GM12865 (cell line): Measurements from ENCODE around the gene DGCR6L.

Experiments
- DNase-seq: peaks from one replicate; pipeline ENCODE4 v3.0.0; 2010; ENCODE audit warnings: low read depth
- H3K4me3 ChIP-seq: 2 replicates; pipeline ENCODE4 v1.5.1; 2011; ENCODE audit warnings: mild to moderate bottlenecking, low read depth, low read length, control low read depth
- CTCF ChIP-seq: IDR thresholded peaks from 2 replicates; pipeline ENCODE4 v1.5.1; 2011; ENCODE audit warnings: low read length, control low read depth, low read depth, inconsistent platforms; ENCODE audit not compliant: insufficient read depth; ENCODE audit errors: missing control alignments

Gene DGCR6L

DNA sequence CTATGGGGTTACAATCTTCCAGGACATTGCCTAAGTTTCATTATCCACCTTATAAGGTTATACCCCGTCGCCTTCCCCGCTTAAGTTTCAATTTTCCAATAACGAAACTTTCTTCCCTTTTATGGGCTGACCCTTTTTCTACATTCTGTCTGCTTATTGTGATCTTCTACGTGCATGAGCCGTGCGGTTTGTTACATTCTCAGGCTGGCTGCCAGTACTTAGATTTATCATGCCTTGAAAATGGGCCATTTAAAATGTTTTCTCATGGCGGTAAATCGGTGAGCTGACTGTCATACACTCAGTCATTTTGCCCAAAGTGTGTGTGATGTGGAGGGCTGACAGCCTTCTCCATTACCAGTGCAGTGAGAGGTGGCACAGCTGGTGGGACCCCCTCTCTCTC, 23.3 kb downstream of the DGCR6L start:
- DNase-seq, result no peak
- H3K4me3 ChIP-seq, result no peak overlapping the region
- TF ChIP-seq CTCF, result no peak

- no peak for TF ChIP-seq CTCF
- no peak overlapping the region for H3K4me3 ChIP-seq
- DNase-seq, result no peak
Measured at GRCh38 chr22:20295262-20296064, 24.4 kb downstream of the DGCR6L start.

DNA sequence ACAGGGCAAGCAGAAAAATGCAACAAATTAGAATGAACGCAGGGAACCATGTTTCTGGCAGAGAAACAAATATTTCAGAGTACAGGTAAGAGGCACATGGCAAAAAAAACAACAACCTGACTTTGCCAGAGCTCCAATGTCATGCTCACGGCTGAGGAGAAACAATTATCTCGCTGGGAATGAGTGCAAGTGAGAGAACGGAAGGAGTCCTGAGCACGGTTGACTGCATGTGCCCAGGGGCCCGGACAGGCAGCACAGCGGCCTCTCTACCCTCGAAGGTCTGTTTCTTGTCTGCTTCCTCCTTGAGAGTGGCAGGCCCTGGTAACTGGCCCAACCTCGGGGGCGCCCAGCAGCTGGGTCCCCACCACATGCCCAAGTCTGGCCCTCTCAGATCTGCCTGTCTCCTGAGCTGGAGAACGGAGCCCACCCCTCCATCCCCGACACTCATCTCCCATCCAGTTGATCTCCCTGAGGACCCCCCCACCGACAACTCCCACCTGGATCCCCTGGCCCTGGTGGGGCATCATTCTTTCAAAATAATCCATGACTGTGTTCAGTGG, 27.1 kb downstream of the DGCR6L start:
- H3K4me3 ChIP-seq, result no peak overlapping the region
- DNase-seq, result no peak
- no peak for TF ChIP-seq CTCF

DNA sequence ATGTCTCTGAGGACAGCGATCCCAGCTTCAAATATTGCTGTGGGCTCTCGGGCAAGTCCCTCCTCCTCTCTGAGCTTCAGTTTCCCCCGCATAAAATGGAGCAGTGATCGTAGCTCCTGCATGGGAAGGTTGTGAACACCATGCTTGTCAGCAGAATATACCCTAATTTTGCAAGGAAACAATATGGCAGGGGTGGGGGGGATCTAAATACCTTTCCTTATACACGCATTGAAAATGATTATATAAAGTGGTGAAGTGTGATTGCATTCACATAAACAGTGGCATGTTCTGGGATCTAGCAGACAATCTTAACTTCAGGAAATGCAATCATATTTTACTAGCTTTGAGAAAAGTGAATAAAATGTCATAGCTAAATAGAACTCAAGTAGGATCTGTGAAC, 27.8 kb downstream of the DGCR6L start:
- no peak overlapping the region for H3K4me3 ChIP-seq
- no peak for DNase-seq
- TF ChIP-seq CTCF, result no peak

- H3K4me3 ChIP-seq, result no peak overlapping the region
- no peak for TF ChIP-seq CTCF
- DNase-seq, result no peak
Measured at GRCh38 chr22:20291604-20292063, 28.2 kb downstream of the DGCR6L start.

DNA sequence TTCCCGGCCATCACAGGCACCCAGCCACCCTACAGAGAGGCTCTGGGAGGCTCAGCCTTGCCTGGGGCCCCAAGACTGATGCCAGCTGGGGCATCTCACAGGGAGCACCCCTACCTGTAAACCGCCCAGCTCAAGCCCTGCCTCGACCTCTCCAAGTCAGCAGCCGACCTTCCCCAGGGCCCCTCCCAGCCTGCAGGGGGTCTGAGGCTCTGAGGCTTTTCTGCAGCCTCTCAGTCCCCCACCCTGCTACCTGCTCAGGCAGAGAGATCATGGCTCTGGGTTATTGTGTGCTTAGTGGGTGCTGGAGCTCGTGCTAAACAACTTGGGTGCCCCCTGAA, 28.6 kb downstream of the DGCR6L start:
- TF ChIP-seq CTCF, result no peak
- no peak for DNase-seq
- no peak overlapping the region for H3K4me3 ChIP-seq

DNA sequence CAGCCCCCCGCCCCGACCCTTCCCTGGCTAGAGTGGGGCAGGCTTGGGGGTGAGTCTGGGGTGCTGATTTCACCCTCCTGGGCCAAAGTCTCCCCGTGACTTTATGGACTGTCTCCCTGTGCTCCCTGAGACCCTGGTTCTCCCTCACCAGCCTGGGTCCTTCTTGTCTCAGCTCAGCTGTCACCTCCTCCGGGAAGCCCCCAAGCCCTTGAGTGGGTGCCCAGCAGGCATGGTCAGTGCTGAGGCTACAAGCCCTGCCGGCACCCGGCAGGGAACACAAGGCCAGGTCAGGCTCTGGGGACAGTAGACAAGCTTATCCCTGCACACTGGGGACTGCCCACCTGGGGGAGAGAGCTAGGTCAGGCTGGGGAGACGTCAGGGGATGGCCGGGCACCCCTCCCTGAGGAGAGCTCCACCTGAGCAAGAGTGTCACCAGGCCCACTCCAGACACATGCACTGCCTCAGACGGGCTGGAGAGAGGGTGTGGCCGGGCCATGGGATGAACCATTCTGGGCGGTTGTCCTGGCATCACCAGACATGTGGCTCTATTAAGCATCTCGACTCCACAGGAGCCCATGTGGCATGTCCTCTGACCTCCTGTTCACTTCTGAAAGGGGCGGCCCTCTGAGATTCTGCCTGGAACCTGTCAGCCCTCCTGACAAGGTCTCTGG, 29.1 kb downstream of the DGCR6L start:
- TF ChIP-seq CTCF, result no peak
- DNase-seq, result no peak
- H3K4me3 ChIP-seq, result no peak overlapping the region
